Heart left ventricle (tissue), 16 donors: ENCODE measurements around the gene DDIT4. TPM values are rescaled to one million over a fixed set of nuclear protein-coding genes. Genes with fewer than 3 reads are reported as not detected.

ENCODE experiments used
- ATAC-seq, 4 donors: fragments of 200-7000 bp; cut with Tn5 transposase; one replicate each; pipeline ENCODE4 v1.9.1; 2020 to 2022; ENCODE audit warnings: moderate library complexity in 4 of 4, mild to moderate bottlenecking in 3 of 4, moderate number of reproducible peaks in 1 of 4
- DNase-seq, 5 donors: peaks; one replicate each; pipeline ENCODE4 v3.0.0-alpha.2; 2020
- H3K27ac ChIP-seq, 12 donors: fragments of 200-600 bp; sonication (generic) in 4 of 12; one replicate each; pipeline versions ENCODE4 v1.5.0 to v1.8.0; 2016 to 2022; ENCODE audit warnings: mild to moderate bottlenecking in 2 of 12
- H3K27me3 ChIP-seq, 9 donors: fragments of 200-600 bp; sonication (generic) in 2 of 9; one replicate each; pipeline versions ENCODE4 v1.5.1 to v1.8.0; 2016 to 2022; ENCODE audit warnings: mild to moderate bottlenecking in 3 of 9
- H3K36me3 ChIP-seq, 9 donors: fragments of 200-600 bp; sonication (generic) in 2 of 9; one replicate each; pipeline versions ENCODE4 v1.5.0 to v1.8.0; 2018 to 2022; ENCODE audit warnings: mild to moderate bottlenecking in 2 of 9
- H3K4me1 ChIP-seq, 12 donors: fragments of 200-600 bp; sonication (generic) in 4 of 12; one replicate each; pipeline versions ENCODE4 v1.5.0 to v1.8.0; 2016 to 2022; ENCODE audit warnings: mild to moderate bottlenecking in 3 of 12
- H3K4me3 ChIP-seq, 12 donors: fragments of 200-600 bp; sonication (generic) in 4 of 12; one replicate each; pipeline versions ENCODE4 v1.5.0 to v1.8.0; 2017 to 2022; ENCODE audit warnings: mild to moderate bottlenecking in 9 of 12, moderate library complexity in 4 of 12
- H3K9me3 ChIP-seq, 12 donors: fragments of 200-600 bp; sonication (generic) in 4 of 12; one replicate each; pipeline versions ENCODE4 v1.5.0 to v1.8.0; 2016 to 2022; ENCODE audit warnings: mild to moderate bottlenecking in 1 of 12
- POLR2A ChIP-seq, 2 donors: fragments of 450-650 bp; IDR thresholded peaks; one replicate each; pipeline ENCODE4 v1.6.1; 2017; ENCODE audit warnings: antibody characterized with exemption in 2 of 2, mild to moderate bottlenecking in 2 of 2, moderate library complexity in 2 of 2
- WGBS, 4 donors: extraction: QIAGEN DNeasy Blood & Tissue Kit in 2 of 4; methylation state at CpG; one replicate each; pipeline versions ENCODE4 v1.1.5 to v1.1.7; 2013 to 2018; 5-methylcytosine and 5-hydroxymethylcytosine counted together
- intact Hi-C, 10 donors: fragments of 100-400 bp; cut with DNase I; formaldehyde crosslinking; loops; one replicate each; pipeline versions ENCODE4 v1.11.1 to v1.14.2; 2022
- polyA plus RNA-seq, 2 donors: library from polyadenylated mRNA; stranded (reverse); fragments of 200-250 nt; gene quantifications; one replicate each; pipeline ENCODE4 v1.2.3, GENCODE V29; 2013
- total RNA-seq, 9 donors: library from RNA; depleted of rRNA in 2 of 9; stranded (reverse); fragments of >200 nt in 2 of 9; fragmentation: NEBNext Ultra II Directional in 3 of 9; extraction: Animal tissue kit (Norgen Biotek cat#: 25700) in 3 of 9; gene quantifications; one replicate each; pipeline versions ENCODE4 v1.1.0 to v1.2.4, GENCODE V29; 2016 to 2023
- TF ChIP-seq, protein P1 (sequence below), 12 donors: fragments of 200-600 bp; sonication (generic) in 4 of 12; IDR thresholded peaks; one replicate each; pipeline versions ENCODE4 v1.5.0 to v1.8.0; 2018 to 2022; ENCODE audit warnings: antibody characterized with exemption in 12 of 12, mild to moderate bottlenecking in 5 of 12
- donor health status: ischemic (EF 13 %, LVEDD 7.1; RV severe dilation, severe dysfunction).
- donor health status: healthy with polysubstance abuse.
- donor health status: DM: no; HTN: yes; CAD: no.
- donor health status: DM: no; HTN: no; CAD: no.
- donor health status: ischemic (EF 25% LVEDD 6.9; RV normal size, moderate dysfunction).
- donor health status: ischemic (EF 25% LVEDD 5.7; RV mildly dilated, moderate dysfunction).
- donor health status: healthy.
- donor health status: DM: yes; HTN: yes; CAD: no.
- donor health status: ischemic (EF 35%, LVEDD 5.7; RV mildly dilated, moderate dysfunction).
- donor health status: nonischemic (EF 11% LVEDD 7.7; RV severe dilation, severe dysfunction).
- donor health status: DM: yes; HTN: yes; CAD: no.
- donor health status: PGD.
- donor health status: ischemic (EF 29% LVEDD 5.4; RV normal size, mild dysfunction).
- donor health status: nonischemic (EF 23%, LVEDD 6.1; RV moderate dilation, normal function).

The DDIT4 gene
- total and polyA plus RNA-seq, 11 donors: 14.6 to 112 (median 47.6) TPM

- intact Hi-C loops: loop anchor here in 6 of 10 donors (2.0 to 5.0 kb wide), 3 partner anchors 38 to 43 kb away; partner anchors contain the start of gene DDIT4 (in 3 of the 6)
- ATAC-seq (peak; percentile 65 to 78 (median 75)), DNase-seq (peak; percentile 60 to 85 (median 82))
- TF ChIP-seq, protein P1, sequence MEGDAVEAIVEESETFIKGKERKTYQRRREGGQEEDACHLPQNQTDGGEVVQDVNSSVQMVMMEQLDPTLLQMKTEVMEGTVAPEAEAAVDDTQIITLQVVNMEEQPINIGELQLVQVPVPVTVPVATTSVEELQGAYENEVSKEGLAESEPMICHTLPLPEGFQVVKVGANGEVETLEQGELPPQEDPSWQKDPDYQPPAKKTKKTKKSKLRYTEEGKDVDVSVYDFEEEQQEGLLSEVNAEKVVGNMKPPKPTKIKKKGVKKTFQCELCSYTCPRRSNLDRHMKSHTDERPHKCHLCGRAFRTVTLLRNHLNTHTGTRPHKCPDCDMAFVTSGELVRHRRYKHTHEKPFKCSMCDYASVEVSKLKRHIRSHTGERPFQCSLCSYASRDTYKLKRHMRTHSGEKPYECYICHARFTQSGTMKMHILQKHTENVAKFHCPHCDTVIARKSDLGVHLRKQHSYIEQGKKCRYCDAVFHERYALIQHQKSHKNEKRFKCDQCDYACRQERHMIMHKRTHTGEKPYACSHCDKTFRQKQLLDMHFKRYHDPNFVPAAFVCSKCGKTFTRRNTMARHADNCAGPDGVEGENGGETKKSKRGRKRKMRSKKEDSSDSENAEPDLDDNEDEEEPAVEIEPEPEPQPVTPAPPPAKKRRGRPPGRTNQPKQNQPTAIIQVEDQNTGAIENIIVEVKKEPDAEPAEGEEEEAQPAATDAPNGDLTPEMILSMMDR (IDR thresholded peaks at IDR 0.05): no peak
- TF ChIP-seq POLR2A (IDR thresholded peaks at IDR 0.05): peak in 1 of 2 donors; percentile 15
- no peaks in the 10 kb centered on the region for H3K36me3 ChIP-seq
- H3K27ac ChIP-seq: peak overlapping the region; percentile 47 to 91 (median 81)
- WGBS, 4 donors: 6 to 23% (median 8%) methylated on average over 2 of the region's 2 CpGs
- H3K4me3 ChIP-seq: no peak overlapping the region
- no peaks in the 10 kb centered on the region for H3K9me3 ChIP-seq
- no peaks in the 10 kb centered on the region for H3K27me3 ChIP-seq
- peaks cover 17 to 68% (median 57%) of the 10 kb centered on the region in 12 donors for H3K4me1 ChIP-seq
Observed at GRCh38 chr10:72315611-72316385, 42.1 kb downstream of the DDIT4 start.

GRCh38 chr10:72316386-72316700 is 42.6 kb downstream of the DDIT4 start:
- WGBS, 4 donors: 32 to 46% (median 36%) methylated on average over 3 of the region's 3 CpGs
- intact Hi-C loops: loop anchor here in 6 of 10 donors (2.0 to 5.0 kb wide), 3 partner anchors 39 to 44 kb away; partner anchors contain the start of gene DDIT4 (in 3 of the 6)
- peak overlapping the region; percentile 47 to 91 (median 81) for H3K27ac ChIP-seq

DNA sequence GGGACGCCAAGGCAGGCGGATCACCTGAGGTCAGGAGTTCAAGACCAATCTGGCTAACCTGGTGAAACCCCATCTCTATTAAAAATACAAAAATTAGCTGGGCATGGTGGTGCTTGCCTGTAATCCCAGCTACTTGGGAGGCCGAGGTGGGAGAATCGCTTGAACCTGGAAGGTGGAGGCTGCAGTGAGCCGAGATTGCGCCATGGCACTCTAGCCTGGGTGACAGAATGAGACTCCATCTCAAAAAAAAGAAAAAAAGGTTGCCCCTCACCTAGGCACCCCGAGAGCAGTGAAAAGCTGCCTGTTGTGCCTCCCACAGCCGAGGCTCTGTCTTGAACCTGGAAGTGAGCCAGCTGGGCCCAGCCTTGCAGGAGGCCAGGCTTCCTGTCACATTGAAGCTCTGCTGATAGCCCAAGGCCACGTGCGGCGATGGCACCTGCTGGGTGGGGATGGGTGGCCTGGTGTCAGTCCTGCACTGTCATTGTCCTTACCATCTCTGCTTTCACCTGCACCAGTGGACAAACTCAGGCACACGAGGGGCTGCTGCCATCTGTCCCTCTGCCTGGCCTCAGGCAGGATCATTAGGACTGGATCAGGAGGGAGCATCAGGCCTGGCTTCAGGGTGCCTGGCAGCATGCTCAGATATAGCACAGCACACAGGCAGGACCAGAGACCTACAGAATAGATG is 43.2 kb downstream of the DDIT4 start:
- Histone ChIP-seq H3K36me3 (no peaks in the 10 kb centered on the region), H3K4me3 (no peak overlapping the region), H3K9me3 (no peaks in the 10 kb centered on the region), H3K4me1 (peaks cover 18 to 76% (median 61%) of the 10 kb centered on the region in 12 donors), H3K27ac (peak overlapping the region; percentile 47 to 91 (median 81)), H3K27me3 (no peaks in the 10 kb centered on the region)
- DNase-seq: peak; percentile 77 to 90 (median 84)
- no peak for TF ChIP-seq POLR2A (IDR thresholded peaks at IDR 0.05)
- TF ChIP-seq, protein P1 (IDR thresholded peaks at IDR 0.05): no peak
- ATAC-seq: peak in 1 of 4 donors; percentile 44
- 51 to 59% (median 55%) methylated on average over 12 of the region's 12 CpGs for WGBS, 4 donors
- intact Hi-C loops: loop anchor here in 6 of 10 donors (2.0 to 5.0 kb wide), 3 partner anchors 40 to 45 kb away; partner anchors contain the start of gene DDIT4 (in 3 of the 6)

More at GRCh38 chr10:72316386-72316700, 42.6 kb downstream of the DDIT4 start:
- peaks cover 18 to 71% (median 60%) of the 10 kb centered on the region in 12 donors for H3K4me1 ChIP-seq
- TF ChIP-seq, protein P1 (IDR thresholded peaks at IDR 0.05): no peak
- no peak for TF ChIP-seq POLR2A (IDR thresholded peaks at IDR 0.05)
- peak in 1 of 5 donors; percentile 40 for DNase-seq
- no peaks in the 10 kb centered on the region for H3K36me3 ChIP-seq
- no peak for ATAC-seq
- no peaks in the 10 kb centered on the region for H3K9me3 ChIP-seq
- no peaks in the 10 kb centered on the region for H3K27me3 ChIP-seq
- H3K4me3 ChIP-seq: no peak overlapping the region
